Measurements from ENCODE around the gene OTUB1.

Gene OTUB1

DNA sequence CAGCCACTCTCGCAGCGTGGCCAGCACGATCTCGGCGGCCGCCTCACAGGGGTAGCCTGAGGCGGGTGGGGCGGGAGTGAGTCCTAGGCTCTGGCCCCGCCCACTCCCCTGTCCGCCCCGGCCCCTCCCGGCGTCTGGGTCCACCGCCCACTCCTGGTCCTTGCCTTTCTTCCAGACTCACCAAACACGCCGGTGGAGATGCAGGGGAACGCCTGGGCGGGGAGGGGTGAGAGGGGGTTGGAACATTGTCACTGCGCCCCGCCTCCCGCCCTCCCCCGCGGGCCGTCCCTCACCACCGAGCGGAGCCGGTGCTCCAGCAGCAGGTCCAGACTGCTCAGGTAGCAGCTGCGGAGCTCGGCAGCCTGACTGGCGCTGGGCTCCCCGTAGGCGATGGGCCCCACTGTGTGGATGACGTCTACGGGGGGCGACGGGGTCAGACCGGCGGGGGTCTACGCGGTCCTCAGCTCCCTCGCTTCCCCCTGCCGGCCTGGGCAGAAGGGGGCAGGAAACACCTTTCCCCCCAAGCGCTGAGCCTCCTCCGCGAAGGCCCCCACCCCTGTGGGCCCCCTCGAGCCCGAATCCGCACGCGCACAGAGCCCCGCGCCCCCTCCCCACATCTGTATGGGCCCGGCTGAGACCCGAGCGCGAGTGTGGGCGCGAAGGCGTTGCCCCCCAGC, 13.2 kb downstream of the OTUB1 start:
- TF ChIP-seq POLR2AphosphoS5 (IDR thresholded peaks at IDR 0.05; ENCODE audit: low read depth, low read length) (no peak), FOXP2 (optimal IDR thresholded peaks at IDR 0.05; ENCODE audit: borderline replicate concordance, extremely low read depth, extremely low read length, insufficient read depth) (no peak), TAF1 (IDR thresholded peaks at IDR 0.05; ENCODE audit: borderline replicate concordance, insufficient read depth, low read length) (no peak), SIN3A (IDR thresholded peaks at IDR 0.05; ENCODE audit: borderline replicate concordance, insufficient read depth, low read length) (no peak)
- TF ChIP-seq, protein P1, sequence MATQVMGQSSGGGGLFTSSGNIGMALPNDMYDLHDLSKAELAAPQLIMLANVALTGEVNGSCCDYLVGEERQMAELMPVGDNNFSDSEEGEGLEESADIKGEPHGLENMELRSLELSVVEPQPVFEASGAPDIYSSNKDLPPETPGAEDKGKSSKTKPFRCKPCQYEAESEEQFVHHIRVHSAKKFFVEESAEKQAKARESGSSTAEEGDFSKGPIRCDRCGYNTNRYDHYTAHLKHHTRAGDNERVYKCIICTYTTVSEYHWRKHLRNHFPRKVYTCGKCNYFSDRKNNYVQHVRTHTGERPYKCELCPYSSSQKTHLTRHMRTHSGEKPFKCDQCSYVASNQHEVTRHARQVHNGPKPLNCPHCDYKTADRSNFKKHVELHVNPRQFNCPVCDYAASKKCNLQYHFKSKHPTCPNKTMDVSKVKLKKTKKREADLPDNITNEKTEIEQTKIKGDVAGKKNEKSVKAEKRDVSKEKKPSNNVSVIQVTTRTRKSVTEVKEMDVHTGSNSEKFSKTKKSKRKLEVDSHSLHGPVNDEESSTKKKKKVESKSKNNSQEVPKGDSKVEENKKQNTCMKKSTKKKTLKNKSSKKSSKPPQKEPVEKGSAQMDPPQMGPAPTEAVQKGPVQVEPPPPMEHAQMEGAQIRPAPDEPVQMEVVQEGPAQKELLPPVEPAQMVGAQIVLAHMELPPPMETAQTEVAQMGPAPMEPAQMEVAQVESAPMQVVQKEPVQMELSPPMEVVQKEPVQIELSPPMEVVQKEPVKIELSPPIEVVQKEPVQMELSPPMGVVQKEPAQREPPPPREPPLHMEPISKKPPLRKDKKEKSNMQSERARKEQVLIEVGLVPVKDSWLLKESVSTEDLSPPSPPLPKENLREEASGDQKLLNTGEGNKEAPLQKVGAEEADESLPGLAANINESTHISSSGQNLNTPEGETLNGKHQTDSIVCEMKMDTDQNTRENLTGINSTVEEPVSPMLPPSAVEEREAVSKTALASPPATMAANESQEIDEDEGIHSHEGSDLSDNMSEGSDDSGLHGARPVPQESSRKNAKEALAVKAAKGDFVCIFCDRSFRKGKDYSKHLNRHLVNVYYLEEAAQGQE (IDR thresholded peaks at IDR 0.05; ENCODE audit: insufficient read depth in 1 of 2, low read depth in 2 of 2, low read length in 2 of 2), result no peak

DNA sequence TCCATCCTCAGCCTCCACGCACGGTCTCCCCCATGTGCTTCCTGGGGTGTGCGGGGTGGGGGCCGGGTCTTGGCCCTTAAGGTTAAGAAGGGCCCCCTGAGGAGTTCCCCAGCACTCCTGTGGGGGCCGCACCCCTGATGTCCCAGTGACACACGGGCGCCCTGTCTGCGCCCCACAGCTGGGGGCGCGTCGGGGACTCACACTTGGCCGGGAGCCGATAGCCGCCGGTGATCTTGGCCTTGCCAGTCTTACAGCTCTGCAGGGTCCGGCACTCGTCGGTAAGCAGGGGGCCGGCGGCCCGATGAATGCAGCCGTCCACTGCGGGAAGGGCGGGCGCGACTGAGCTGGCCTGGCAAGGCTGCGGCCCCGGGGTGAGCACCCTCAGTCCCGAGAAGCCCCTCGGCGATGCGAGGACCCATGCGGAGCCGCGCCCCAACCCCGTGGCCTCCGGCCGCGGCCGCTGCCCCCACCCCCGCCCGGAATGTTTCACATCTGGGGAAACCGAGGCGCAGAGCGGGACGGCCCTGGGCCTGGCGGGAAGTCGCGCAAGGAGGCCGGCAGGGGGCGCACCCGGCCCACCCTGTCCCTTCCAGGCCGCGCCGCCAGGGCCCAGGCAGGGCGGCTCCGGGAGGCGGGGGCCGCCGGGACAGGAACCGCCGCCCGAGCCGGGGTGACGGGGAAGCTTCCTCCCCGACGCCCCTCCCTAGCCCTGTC, 13.9 kb downstream of the OTUB1 start:
- no peak for TF ChIP-seq TAF1 (IDR thresholded peaks at IDR 0.05; ENCODE audit: borderline replicate concordance, insufficient read depth, low read length)
- TF ChIP-seq FOXP2 (optimal IDR thresholded peaks at IDR 0.05; ENCODE audit: borderline replicate concordance, extremely low read depth, extremely low read length, insufficient read depth), result no peak
- TF ChIP-seq, protein P1 (IDR thresholded peaks at IDR 0.05; ENCODE audit: insufficient read depth in 1 of 2, low read depth in 2 of 2, low read length in 2 of 2), result no peak
- no peak for TF ChIP-seq SIN3A (IDR thresholded peaks at IDR 0.05; ENCODE audit: borderline replicate concordance, insufficient read depth, low read length)
- TF ChIP-seq POLR2AphosphoS5 (IDR thresholded peaks at IDR 0.05; ENCODE audit: low read depth, low read length), result no peak

GRCh38 chr11:64000740-64001483, 14.7 kb downstream of the OTUB1 start:
- TF ChIP-seq TAF1 (IDR thresholded peaks at IDR 0.05; ENCODE audit: borderline replicate concordance, insufficient read depth, low read length) (no peak), POLR2AphosphoS5 (IDR thresholded peaks at IDR 0.05; ENCODE audit: low read depth, low read length) (no peak), SIN3A (IDR thresholded peaks at IDR 0.05; ENCODE audit: borderline replicate concordance, insufficient read depth, low read length) (no peak), FOXP2 (optimal IDR thresholded peaks at IDR 0.05; ENCODE audit: borderline replicate concordance, extremely low read depth, extremely low read length, insufficient read depth) (no peak)
- TF ChIP-seq, protein P1 (IDR thresholded peaks at IDR 0.05; ENCODE audit: insufficient read depth in 1 of 2, low read depth in 2 of 2, low read length in 2 of 2), result no peak

DNA sequence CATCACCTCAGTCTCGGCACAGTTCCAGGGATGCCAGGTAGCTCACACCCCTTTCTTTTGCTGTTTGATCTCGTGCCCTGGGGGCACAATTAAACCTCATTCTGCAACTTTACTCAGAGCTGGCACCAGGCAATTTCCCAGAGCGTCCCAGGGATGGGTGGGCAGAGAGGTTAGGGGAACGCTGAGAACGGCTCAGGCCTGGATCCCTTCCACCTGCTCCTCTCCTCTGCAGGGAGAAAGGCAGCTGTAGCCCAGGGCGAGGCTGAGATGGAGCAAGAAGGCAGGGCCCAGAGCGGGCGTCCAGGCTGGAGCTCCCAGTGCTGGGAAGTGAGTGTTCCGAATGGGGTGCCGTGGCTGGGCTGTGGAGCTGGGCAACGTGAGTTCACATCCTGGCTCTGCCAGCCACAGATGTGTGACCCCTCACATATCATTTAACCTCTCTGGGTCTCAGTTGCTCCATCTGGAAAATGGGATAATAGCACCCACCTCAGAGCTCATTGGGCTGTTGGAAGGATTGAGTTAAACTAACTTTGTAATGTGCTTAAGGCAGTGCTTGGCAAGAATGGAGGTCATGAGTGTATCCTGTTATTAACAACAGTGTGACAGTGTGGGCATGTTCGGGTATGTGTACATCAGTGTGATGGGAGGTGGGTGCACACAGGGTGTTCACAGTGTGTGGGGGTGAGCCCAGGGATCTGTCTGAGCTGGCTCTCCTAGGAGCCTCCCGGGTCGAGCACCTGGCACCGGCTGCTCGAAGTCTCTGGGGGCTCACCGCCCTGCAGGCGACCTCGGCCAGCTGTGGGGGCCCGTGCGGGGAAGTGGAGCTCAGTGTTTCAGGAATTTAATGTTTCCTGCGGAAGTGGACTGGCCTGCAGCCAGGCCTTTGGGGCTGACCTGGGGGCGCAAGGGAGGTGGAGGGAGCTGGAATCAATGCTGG, 15.5 kb downstream of the OTUB1 start:
- TF ChIP-seq TAF1 (IDR thresholded peaks at IDR 0.05; ENCODE audit: borderline replicate concordance, insufficient read depth, low read length) (no peak), POLR2AphosphoS5 (IDR thresholded peaks at IDR 0.05; ENCODE audit: low read depth, low read length) (no peak; the same call in 1 of the 2 replicates), FOXP2 (optimal IDR thresholded peaks at IDR 0.05; ENCODE audit: borderline replicate concordance, extremely low read depth, extremely low read length, insufficient read depth) (no peak), SIN3A (IDR thresholded peaks at IDR 0.05; ENCODE audit: borderline replicate concordance, insufficient read depth, low read length) (no peak)
- TF ChIP-seq, protein P1 (IDR thresholded peaks at IDR 0.05; ENCODE audit: insufficient read depth in 1 of 2, low read depth in 2 of 2, low read length in 2 of 2), result no peak

Measured in PFSK-1 (cell line).